ENCODE measurements around the gene SLBP.
"Not testable (repeated sequence)": the region's sequence is repeated elsewhere in the genome, so short reads cannot be mapped to it uniquely, and the experiment has no call there.

Gene SLBP

DNA sequence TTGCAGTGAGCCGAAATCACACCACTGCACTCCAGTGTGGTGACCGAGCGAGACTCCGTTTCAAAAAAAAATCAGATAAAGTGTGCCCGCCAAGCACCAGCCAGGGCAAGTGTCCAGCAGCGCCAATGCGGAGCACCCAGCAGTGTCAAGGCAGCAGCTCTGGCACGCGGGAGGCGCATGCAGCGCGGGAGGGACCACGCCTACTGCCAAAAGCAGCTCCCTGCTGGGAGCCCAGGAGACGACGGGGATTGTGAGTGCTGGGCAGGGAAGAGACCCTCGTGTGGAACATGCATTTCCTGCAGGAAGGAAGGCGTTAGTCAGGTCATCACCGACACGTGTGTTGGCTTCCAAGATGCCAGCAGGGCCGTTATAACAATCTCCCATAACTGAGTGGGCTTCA lies 38.4 kb downstream of the SLBP start:
- no peak for DNase-seq

DNA sequence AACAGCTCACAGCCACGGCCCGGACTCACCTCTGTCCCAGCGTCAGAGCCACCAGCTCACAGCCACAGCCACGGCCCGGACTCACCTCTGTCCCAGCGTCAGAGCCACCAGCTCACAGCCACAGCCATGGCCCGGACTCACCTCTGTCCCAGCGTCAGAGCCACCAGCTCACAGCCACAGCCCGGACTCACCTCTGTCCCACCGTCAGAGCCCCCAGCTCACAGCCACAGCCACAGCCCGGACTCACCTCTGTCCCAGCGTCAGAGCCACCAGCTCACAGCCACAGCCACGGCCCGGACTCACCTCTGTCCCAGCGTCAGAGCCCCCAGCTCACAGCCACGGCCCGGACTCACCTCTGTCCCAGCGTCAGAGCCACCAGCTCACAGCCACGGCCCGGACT lies 41.1 kb downstream of the SLBP start:
- not testable (repeated sequence) for DNase-seq

DNA sequence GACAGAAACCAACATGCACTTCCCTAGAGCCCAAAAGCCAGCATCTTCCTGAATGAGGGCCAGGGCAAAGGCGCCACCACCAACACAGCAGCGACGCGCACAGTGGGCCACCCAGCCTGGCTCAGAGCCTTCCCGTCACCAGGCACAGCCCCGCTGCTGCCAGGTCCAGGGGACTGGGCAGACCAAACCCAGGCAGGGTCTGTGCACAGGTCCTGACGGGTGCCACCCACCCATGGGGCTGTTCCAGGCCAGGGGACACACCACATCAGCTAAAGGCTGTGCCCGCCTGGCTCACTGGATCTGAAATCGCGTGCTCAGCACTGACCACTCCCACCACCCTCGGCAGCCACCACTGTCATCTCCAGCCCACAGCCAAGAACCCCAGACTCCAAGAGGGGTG lies 41.8 kb downstream of the SLBP start:
- DNase-seq, result no peak

- DNase-seq, result no peak
Measured at GRCh38 chr4:1669850-1670249, 42.3 kb downstream of the SLBP start.

GRCh38 chr4:1669270-1669669 lies 42.8 kb downstream of the SLBP start:
- DNase-seq, result no peak

DNA sequence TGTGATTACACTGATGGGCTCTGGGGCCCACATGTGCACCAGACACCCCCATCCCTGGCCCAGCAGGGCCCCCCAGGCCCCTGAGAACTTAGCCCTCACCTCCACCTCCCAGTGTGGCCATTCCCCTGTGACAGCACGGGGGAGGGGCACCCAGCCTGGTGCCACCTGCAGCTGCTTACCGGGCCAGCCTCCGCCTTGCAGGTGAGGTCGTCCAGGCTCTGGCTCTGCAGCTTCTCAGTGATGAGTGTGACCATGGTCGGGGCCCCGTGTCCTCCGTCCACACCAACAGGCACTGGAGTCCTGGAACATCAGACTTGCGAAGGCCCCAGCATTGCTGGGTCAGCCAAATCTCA lies 43.7 kb downstream of the SLBP start:
- no peak for DNase-seq

DNA sequence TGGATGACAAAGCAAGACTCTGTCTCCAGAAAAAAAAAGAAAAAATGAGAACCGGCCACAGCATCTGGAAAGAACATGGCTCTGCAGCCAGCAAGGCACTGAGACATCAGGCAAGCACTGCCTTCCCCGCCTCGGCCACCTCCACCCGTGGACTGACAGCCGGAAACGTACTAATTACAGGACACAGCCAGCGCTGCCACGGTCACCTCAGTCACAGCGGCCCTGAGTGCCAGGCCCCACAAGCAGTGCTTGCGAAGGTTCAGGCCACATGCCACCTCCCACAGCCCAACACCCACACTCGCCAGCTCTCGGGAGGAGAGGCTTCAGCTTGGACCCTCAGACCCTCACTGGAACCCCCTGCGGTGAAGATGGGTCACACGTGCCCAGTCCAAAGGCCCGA lies 44.8 kb downstream of the SLBP start:
- DNase-seq, result no peak

DNA sequence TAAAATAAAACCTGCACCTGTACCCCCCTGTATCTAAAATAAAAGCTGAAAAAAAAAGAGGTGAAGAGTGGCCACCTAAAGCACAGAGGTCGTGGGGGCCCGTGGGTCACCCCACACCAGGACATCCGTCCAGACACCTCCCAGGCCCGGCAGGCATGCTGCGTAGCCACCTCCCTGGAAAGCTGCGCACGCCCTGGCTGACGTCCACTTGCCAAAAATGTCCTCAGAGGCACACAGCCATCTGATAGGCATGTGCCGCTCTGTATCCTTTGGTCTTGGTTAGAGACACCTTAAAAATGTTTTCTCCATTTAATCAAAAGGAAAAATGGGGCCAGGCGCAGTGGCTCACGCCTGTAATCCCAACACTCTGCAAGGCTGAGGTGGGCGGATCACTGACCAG lies 45.7 kb downstream of the SLBP start:
- no peak for DNase-seq

GRCh38 chr4:1664141-1664540 lies 48.0 kb downstream of the SLBP start:
- no peak for DNase-seq

DNA sequence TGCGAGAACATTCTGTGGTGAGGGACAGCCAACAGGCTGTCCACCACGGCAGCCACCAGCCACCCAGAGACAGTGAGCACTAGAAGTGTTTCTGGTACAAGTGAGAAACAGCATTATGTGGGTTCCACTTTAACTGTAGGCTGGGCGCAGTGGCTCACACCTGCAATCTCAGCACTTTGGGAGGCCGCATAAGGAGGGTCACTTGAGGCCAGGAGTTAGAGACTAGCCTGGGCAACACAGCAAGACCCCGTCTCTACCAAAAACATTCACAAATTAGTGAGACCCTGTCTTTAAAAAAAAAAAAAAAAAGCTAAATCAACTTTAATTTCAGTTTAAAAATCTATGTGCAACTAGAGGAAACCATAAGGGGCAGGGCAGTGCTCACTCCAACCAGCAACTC lies 48.6 kb downstream of the SLBP start:
- DNase-seq, result no peak

- no peak for DNase-seq
Measured at GRCh38 chr4:1661695-1662094, 50.4 kb downstream of the SLBP start.

DNA sequence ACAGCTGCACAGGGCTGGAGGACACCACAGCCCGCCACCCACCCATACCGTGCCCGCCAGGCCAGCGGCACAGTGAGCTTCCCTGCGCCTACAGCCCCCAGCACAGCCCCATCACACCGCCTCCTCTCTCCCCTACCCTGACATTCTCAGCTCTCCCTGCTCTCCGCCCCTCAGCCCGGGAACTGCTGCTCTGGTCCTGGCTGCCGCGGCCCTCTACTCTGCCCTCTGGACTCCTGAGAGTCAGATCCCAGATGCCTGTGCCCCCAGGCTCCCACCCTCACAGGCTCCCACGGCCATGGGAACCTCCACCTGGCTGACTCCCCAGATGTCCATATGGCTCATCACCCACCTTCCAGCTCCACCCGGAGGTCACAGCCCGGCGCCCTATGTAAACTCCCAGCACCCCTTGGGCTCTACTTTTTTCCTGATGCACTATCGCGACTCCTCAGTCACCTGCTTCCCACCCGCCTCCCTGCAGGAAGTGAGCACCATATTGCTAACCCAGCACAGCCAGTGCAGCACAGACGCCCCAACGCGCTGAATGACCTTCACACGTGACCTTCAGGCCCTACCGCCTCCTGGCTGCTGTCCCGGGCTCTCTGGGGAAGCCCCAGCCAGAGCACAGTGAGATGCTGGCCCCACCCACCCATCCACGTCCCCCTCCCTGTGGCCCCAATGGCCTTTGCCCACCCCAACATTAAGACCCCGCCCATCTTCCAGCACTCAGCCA lies 51.0 kb downstream of the SLBP start:
- DNase-seq, result no peak

DNA sequence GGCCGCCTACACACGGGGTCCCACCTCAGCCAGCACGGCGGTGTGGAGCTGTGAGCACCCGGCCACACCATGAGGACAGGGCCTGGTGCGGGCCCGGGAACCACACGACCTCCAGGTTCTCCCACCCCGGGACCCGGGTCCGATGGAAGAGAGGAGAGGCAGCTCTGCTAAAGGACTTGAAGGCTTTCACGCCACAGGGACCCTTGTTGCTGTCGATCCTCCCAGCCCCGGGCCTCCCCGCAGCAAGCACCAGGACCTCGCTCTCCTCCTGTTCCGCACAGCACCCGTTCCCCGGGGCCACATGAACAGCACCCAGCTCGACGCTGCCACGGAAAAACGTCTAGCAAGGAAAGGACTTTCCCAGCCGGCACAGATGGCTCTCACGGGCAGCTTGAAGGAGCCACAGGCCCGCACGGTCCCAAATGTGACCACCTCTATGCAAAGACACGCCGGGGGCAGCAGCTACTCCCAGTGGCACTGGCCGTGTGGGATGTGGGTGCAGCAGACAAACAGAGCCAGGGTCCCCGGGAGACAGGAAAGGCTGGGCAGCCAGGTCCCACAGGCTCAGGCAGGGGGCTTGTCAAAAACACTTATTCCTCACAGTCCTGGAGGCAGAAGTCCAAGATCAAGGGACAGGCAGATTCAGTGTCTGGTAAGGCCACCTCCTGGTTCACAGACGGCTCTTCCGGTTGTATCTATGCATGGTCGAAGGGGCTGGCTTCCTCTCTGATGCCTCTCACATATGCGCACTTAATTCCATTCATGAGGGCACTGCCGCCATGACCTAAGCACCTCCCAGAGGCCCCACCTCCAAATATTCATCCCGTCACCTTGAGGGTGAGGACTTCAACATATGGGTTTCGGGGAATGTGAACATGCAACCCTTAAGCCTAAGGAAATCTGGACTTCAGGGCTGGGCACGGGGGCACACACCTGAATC lies 52.7 kb downstream of the SLBP start:
- DNase-seq, result no peak

DNA sequence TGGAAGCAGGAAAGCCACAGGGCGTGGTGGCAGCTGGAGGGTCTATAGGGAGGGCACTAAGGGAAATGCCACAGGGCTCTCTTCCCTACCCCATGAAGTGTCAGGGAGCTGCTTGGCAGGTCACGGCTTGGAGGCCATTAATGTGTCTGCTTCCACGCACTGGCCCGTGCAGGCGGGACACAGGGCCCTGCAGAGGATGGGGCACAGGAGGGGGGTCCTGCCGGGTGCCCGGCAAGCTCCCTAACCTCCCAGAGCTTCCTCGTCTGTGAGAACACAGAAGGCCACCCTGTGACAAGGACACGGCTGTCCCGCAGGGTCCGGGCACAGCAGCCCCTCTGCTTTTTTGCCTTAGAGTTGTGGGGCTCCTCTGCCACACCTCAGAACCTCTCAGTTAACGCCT lies 53.5 kb downstream of the SLBP start:
- no peak for DNase-seq

DNA sequence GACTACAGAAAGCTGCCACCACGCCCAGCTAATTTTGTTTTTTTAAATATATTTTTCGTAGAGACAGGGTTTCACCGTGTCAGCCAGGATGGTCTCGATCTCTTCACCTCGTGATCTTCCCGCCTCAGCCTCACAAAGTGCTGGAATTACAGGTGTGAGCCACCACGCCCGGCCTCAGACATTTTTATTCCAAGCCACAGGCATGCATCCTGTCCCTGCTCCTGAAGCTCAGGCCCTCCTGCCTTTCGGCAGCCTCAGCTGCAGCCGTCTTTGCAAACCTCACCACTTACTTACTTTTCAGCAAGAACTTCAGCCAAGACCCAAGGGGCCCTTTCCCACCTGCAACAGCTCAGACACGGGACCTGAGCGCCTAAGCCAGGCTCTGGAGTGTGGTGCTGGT lies 54.0 kb downstream of the SLBP start:
- no peak for DNase-seq

DNA sequence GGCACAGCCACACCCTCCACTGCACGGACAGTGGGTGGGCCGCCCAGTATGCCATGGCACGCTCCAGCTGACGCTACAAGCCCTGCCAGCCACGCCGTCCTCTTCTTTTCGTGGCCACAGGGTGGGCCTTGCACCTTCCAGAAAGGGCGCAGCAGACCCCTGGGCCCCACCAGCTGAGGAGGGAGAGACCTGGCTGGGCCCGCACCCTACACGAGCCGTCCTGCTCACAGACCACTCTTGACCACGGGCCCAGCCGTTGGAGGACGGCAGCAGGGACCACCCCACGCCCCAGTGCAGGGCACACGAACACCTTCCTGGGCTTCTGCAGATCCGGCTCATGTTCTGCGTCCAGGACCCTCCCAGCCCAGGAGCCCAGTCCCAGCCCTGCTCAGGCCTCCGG lies 55.1 kb downstream of the SLBP start:
- no peak for DNase-seq

- DNase-seq, result no peak
Measured at GRCh38 chr4:1656132-1656531, 56.0 kb downstream of the SLBP start.

- no peak for DNase-seq
Measured at GRCh38 chr4:1655676-1656075, 56.4 kb downstream of the SLBP start.

DNA sequence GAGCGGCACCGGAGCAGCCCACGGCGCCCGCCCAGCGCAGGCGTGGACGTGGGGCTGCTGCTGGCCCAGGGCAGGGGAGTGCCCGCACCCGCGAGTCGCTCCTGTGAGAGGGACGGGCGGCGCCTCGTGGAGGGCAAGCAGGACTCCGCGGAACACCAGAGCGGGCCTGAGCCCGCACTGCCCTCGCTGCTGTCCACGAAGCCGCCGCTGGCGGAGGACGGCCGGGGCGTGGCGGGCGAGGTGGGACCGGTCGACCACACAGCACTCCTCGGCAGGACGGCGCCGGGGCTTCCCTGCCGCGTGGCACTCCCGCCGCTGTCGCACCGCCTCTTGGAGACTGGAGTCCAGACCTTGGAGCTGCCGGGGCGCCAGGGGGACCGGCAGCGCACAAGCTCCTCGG lies 57.0 kb downstream of the SLBP start:
- no peak for DNase-seq

GRCh38 chr4:1654216-1654955 lies 57.7 kb downstream of the SLBP start:
- no peak for DNase-seq

DNA sequence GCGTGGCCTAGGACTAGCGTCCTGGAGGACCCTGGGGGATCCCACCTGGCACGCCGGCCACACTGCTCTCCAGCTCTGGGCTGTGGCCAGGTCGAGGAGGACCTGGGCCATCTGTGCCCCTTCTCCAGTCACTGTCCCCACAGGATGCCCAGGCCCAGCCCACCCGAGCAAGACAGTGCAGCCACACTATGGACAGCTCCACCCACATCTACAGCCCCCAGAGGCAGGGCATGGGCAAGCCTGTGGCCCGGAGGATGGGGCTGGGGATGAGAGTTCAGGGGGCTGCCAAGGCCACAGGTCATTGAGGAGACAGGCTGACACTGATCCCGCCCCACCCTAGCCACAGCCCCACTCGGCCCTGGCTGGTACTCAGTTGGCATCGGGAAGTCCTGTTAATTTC lies 58.3 kb downstream of the SLBP start:
- DNase-seq, result no peak

- no peak for DNase-seq
Measured at GRCh38 chr4:1652088-1652487, 60.0 kb downstream of the SLBP start.

DNA sequence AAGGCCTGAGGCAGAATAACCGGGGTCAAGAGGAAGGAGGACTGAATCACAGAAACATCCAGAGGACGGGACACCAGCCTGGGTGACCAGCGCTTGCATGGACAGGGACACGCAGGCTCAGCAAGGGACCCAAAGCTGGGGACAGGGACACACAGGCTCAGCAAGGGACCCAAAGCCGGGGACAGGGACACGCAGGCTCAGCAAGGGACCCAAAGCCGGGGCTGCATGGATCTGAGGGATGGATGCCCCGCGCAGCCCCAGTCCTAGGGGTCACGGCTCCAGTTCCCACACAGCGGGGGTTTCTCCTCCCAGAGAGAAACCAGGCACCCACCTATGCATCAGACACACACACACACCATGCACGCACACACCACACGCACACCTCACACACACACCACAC lies 60.5 kb downstream of the SLBP start:
- DNase-seq, result no peak

DNA sequence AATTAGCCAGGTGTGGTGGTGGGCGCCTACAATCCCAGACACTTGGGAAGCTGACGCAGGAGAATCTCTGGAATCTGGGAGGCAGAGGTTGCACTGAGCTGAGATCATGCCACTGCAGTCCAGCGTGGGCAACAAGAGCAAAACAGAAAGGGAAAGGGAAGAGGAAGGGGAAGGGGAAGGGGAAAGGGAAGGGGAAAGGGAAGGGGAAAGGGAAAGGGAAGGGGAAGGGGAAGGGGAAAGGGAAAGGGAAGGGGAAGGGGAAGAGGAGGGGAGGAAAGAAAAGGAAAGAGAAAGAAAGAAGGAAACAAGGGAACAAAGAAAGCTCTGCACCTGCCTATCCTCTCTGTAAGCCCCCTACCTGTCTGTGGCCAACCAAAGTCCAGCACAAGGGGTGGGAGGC lies 63.2 kb downstream of the SLBP start:
- DNase-seq, result no peak

Measured in activated CD4-positive, alpha-beta T cell treated with anti-CD3 and anti-CD28 coated beads, Interleukin-2, amount 50 U/mL, for 16 hours (primary cell).